ENCODE data around the gene CRY1. TPM values are rescaled to one million over a fixed set of nuclear protein-coding genes. Genes with fewer than 3 reads are reported as not detected.

The CRY1 gene
- total and polyA plus RNA-seq, 8 donors, result 19.4 to 33.7 (median 27.4) TPM

- Histone ChIP-seq H3K27me3 (no peaks in the 10 kb centered on the region), H3K4me3 (no peak overlapping the region), H3K36me3 (peaks cover 0 to 5% of the 10 kb centered on the region in 2 donors), H3K4me1 (peaks cover 10 to 24% of the 10 kb centered on the region in 2 donors), H3K27ac (no peak overlapping the region), H3K9me3 (no peaks in the 10 kb centered on the region)
- no peak for ATAC-seq
- TF ChIP-seq CTCF (IDR thresholded peaks at IDR 0.05), result no peak
- intact Hi-C loops (cut with DNase I), result no loop called here
- no peak for DNase-seq
These were observed 111.1 kb downstream of the CRY1 start for GRCh38 chr12:106982229-106982628.

GRCh38 chr12:106981788-106982187, 111.6 kb downstream of the CRY1 start:
- intact Hi-C loops (cut with DNase I), result no loop called here

GRCh38 chr12:106980944-106981343, 112.4 kb downstream of the CRY1 start:
- H3K27ac ChIP-seq, result no peak overlapping the region
- intact Hi-C loops (cut with DNase I), result no loop called here
- H3K36me3 ChIP-seq, result peaks cover 0 to 5% of the 10 kb centered on the region in 2 donors
- no peak for TF ChIP-seq CTCF (IDR thresholded peaks at IDR 0.05)
- H3K9me3 ChIP-seq, result no peaks in the 10 kb centered on the region
- peaks cover 5 to 16% of the 10 kb centered on the region in 2 donors for H3K4me1 ChIP-seq
- H3K4me3 ChIP-seq, result no peak overlapping the region
- no peaks in the 10 kb centered on the region for H3K27me3 ChIP-seq
- DNase-seq, result peak in 1 of 4 donors; percentile 60
- no peak for ATAC-seq

More at GRCh38 chr12:106981788-106982187, 111.6 kb downstream of the CRY1 start:
- ATAC-seq (no peak), DNase-seq (peak in 2 of 4 donors; percentile 81 to 91)
- H3K4me1 ChIP-seq, result peaks cover 10 to 23% of the 10 kb centered on the region in 2 donors
- H3K36me3 ChIP-seq, result peaks cover 0 to 5% of the 10 kb centered on the region in 2 donors
- TF ChIP-seq CTCF (IDR thresholded peaks at IDR 0.05), result no peak
- no peaks in the 10 kb centered on the region for H3K27me3 ChIP-seq
- no peak overlapping the region for H3K27ac ChIP-seq
- H3K4me3 ChIP-seq, result no peak overlapping the region
- H3K9me3 ChIP-seq, result no peaks in the 10 kb centered on the region

GRCh38 chr12:106978035-106978800, 115.1 kb downstream of the CRY1 start:
- intact Hi-C loops (cut with DNase I), result no loop called here
- peak in 2 of 4 donors; percentile 50 to 54 for DNase-seq
- peaks cover 3 to 11% of the 10 kb centered on the region in 2 donors for H3K4me1 ChIP-seq
- H3K9me3 ChIP-seq, result no peaks in the 10 kb centered on the region
- H3K4me3 ChIP-seq, result no peak overlapping the region
- no peaks in the 10 kb centered on the region for H3K36me3 ChIP-seq
- no peaks in the 10 kb centered on the region for H3K27me3 ChIP-seq
- TF ChIP-seq CTCF (IDR thresholded peaks at IDR 0.05), result no peak
- ATAC-seq, result peak; percentile 27
- peak overlapping the region in 1 of 2 donors; percentile 30 for H3K27ac ChIP-seq

GRCh38 chr12:106976668-106977067, 116.7 kb downstream of the CRY1 start:
- no peak overlapping the region for H3K27ac ChIP-seq
- no peak for TF ChIP-seq CTCF (IDR thresholded peaks at IDR 0.05)

More at GRCh38 chr12:106976668-106977067, 116.7 kb downstream of the CRY1 start:
- intact Hi-C loops (cut with DNase I), result no loop called here
- no peaks in the 10 kb centered on the region for H3K9me3 ChIP-seq
- no peak overlapping the region for H3K4me3 ChIP-seq
- H3K4me1 ChIP-seq, result peaks cover 3 to 11% of the 10 kb centered on the region in 2 donors
- H3K36me3 ChIP-seq, result peaks cover 0 to 7% of the 10 kb centered on the region in 2 donors
- H3K27me3 ChIP-seq, result no peaks in the 10 kb centered on the region
- no peak for ATAC-seq
- DNase-seq, result no peak

All from left lung (tissue), 10 donors.